Liver (tissue), 2 donors: ENCODE results near the gene TIAM1.

Experiments
- CTCF ChIP-seq: fragments of 150-350 bp; IDR thresholded peaks from 2 replicates; pipeline ENCODE4 v1.5.1; 2017; ENCODE audit warnings: improper control_type of control experiment, low read depth, low read length; ENCODE audit not compliant: missing input control
- REST ChIP-seq: IDR thresholded peaks from 2 replicates; pipeline ENCODE4 v1.6.1; 2016; ENCODE audit warnings: antibody characterized with exemption, mild to moderate bottlenecking
- donor health status: healthy.

GRCh38 chr21:31110430-31110829, 233.6 kb downstream of the TIAM1 start:
- TF ChIP-seq CTCF: no peak
- no peak for TF ChIP-seq REST
